Ishikawa (cell line): ENCODE data around the gene TIPARP.

Experiments
- CEBPB ChIP-seq: IDR thresholded peaks from 2 replicates; pipeline ENCODE4 v1.6.1; 2012
- CREB1 ChIP-seq: IDR thresholded peaks from 2 replicates; pipeline ENCODE4 v1.6.1; 2012; ENCODE audit warnings: low read depth
- EGR1 ChIP-seq: IDR thresholded peaks from 2 replicates; pipeline ENCODE4 v1.6.1; 2012
- EP300 ChIP-seq: IDR thresholded peaks from 2 replicates; pipeline ENCODE4 v1.6.1; 2012; ENCODE audit warnings: borderline replicate concordance
- FOXM1 ChIP-seq: IDR thresholded peaks from 2 replicates; pipeline ENCODE4 v1.6.1; 2012; ENCODE audit warnings: low read depth, borderline replicate concordance
- NFIC ChIP-seq: IDR thresholded peaks from 2 replicates; pipeline ENCODE4 v1.6.1; 2012
- RAD21 ChIP-seq: IDR thresholded peaks from 2 replicates; pipeline ENCODE4 v1.6.1; 2012; ENCODE audit warnings: low read depth
- TAF1 ChIP-seq: IDR thresholded peaks from 2 replicates; pipeline ENCODE4 v1.6.1; 2012; ENCODE audit warnings: low read depth, mild to moderate bottlenecking
- TCF12 ChIP-seq: IDR thresholded peaks from 2 replicates; pipeline ENCODE4 v1.6.1; 2012; ENCODE audit warnings: low read depth
- TEAD4 ChIP-seq: IDR thresholded peaks from 2 replicates; pipeline ENCODE4 v1.6.1; 2012
- YY1 ChIP-seq: IDR thresholded peaks from 2 replicates; pipeline ENCODE4 v1.6.1; 2012; ENCODE audit warnings: low read depth
- ZBTB7A ChIP-seq: IDR thresholded peaks from 2 replicates; pipeline ENCODE4 v1.6.1; 2012; ENCODE audit warnings: low read depth
- TF ChIP-seq, protein P1 (sequence below): IDR thresholded peaks from 2 replicates; pipeline ENCODE4 v1.6.1; 2012
- TF ChIP-seq, protein P2 (sequence below): IDR thresholded peaks from 2 replicates; pipeline ENCODE4 v1.6.1; 2012; ENCODE audit warnings: low read depth, mild to moderate bottlenecking
- TF ChIP-seq, protein P3 (sequence below): IDR thresholded peaks from 2 replicates; pipeline ENCODE4 v1.6.1; 2012

The TIPARP gene

DNA sequence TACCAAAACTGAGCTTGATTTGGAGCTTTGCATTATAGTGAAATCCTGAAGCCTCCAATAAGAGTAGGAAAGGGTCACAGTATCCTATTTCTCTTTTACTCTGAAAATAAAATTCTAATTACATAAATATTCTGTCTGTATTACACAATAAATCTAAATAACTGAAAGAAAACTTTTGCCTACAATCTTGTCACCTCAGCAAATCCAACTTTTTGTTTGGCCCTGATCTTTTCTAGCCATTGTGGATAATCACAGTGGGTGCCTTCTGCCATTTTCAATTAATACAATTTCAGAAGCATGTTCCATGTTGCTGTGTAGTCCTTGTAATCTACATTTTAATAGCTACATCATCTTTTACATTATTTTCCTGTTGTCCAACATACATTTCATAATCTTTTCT is 29.4 kb upstream of the TIPARP start:
- no peak for TF ChIP-seq EGR1
- no peak for TF ChIP-seq RAD21
- TF ChIP-seq, protein P1, sequence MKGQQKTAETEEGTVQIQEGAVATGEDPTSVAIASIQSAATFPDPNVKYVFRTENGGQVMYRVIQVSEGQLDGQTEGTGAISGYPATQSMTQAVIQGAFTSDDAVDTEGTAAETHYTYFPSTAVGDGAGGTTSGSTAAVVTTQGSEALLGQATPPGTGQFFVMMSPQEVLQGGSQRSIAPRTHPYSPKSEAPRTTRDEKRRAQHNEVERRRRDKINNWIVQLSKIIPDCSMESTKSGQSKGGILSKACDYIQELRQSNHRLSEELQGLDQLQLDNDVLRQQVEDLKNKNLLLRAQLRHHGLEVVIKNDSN: no peak
- TF ChIP-seq YY1: no peak

DNA sequence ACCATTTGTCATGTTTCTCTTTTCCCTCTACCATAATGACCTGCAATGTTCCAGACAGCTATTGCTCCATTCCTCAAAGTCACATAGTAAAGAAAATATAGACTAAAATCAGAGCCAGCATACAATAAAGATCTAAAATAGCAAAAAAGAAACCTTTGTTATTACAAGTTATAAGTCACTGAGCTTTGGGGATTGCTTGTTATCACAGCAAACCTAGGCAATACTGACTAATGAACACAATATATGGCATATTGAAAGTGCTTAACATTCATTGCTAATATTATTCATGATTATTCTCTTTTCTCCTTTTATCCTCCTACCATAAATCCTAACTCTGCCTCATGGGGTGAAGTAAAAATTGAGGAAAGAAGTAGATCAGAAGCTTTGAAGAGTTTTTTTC is 27.4 kb upstream of the TIPARP start:
- no peak for TF ChIP-seq TCF12

DNA sequence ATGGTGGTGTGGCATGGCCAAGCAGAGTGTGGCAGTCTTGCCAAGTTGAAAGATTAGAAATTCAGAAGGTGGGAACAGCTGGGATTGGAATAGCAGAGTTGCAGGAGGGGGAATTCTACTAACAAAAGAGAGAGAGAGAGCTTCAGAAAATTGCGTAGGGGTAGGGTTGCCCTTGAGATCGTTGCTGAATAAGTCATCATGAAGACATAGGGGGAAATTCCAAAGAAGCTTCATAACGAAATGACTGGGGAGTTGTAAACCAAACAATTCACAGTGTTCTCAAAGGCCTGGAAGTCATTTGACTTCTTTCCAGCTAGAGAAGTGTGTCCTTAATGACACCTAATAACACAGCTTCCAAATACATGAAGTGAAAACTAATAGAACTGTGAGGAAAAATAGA is 26.3 kb upstream of the TIPARP start:
- no peak for TF ChIP-seq YY1
- TF ChIP-seq CREB1: no peak
- TF ChIP-seq NFIC: no peak
- no peak for TF ChIP-seq TEAD4
- no peak for TF ChIP-seq CEBPB

DNA sequence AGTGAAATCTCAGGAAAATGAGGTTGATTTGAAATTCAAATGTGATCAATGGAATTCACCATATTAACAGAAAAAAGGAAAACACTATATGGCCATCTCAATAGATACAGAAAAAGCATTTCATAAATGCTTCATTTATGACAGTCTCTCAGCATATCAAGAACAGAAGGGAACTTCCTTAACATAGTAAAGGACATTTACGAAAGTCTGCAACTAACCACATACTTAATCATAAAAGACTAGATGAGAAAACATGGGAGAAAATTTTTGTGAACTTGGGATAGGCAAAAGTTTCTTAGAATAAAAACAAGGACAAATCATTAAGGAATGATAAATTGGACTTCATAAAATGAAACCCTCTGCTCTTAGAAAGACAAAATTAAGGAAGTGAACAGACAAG is 24.7 kb upstream of the TIPARP start:
- TF ChIP-seq, protein P2, sequence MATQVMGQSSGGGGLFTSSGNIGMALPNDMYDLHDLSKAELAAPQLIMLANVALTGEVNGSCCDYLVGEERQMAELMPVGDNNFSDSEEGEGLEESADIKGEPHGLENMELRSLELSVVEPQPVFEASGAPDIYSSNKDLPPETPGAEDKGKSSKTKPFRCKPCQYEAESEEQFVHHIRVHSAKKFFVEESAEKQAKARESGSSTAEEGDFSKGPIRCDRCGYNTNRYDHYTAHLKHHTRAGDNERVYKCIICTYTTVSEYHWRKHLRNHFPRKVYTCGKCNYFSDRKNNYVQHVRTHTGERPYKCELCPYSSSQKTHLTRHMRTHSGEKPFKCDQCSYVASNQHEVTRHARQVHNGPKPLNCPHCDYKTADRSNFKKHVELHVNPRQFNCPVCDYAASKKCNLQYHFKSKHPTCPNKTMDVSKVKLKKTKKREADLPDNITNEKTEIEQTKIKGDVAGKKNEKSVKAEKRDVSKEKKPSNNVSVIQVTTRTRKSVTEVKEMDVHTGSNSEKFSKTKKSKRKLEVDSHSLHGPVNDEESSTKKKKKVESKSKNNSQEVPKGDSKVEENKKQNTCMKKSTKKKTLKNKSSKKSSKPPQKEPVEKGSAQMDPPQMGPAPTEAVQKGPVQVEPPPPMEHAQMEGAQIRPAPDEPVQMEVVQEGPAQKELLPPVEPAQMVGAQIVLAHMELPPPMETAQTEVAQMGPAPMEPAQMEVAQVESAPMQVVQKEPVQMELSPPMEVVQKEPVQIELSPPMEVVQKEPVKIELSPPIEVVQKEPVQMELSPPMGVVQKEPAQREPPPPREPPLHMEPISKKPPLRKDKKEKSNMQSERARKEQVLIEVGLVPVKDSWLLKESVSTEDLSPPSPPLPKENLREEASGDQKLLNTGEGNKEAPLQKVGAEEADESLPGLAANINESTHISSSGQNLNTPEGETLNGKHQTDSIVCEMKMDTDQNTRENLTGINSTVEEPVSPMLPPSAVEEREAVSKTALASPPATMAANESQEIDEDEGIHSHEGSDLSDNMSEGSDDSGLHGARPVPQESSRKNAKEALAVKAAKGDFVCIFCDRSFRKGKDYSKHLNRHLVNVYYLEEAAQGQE: no peak
- TF ChIP-seq, protein P1: no peak
- no peak for TF ChIP-seq EP300
- TF ChIP-seq NFIC: no peak
- TF ChIP-seq TAF1: no peak
- no peak for TF ChIP-seq CEBPB
- no peak for TF ChIP-seq ZBTB7A
- no peak for TF ChIP-seq TEAD4
- TF ChIP-seq CREB1: no peak
- no peak for TF ChIP-seq FOXM1

DNA sequence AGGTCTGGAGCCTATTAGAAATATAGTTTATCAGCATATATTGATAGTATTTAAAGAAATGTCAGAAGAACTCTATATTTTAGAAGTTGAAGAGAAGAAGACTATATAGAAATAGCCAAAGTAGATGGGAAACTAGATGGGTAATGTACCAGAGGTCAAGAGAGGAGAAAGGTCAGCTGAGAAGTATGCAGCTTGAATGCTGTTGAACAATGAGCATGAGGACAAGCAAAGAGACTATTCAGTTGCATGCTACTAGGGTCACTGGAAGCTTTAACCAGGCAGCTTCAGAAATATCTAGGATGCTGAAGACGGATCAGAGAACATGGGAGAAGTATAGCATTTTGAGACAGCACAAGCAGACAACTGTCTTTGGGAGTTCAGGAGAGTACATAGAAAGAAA is 19.6 kb upstream of the TIPARP start:
- TF ChIP-seq CREB1 (no peak), EP300 (no peak), EGR1 (no peak), CEBPB (no peak), TAF1 (no peak), TCF12 (no peak), RAD21 (no peak), NFIC (no peak), YY1 (no peak), ZBTB7A (no peak), FOXM1 (no peak), TEAD4 (no peak)
- TF ChIP-seq, protein P2: no peak
- TF ChIP-seq, protein P3, sequence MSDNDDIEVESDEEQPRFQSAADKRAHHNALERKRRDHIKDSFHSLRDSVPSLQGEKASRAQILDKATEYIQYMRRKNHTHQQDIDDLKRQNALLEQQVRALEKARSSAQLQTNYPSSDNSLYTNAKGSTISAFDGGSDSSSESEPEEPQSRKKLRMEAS: no peak
- TF ChIP-seq, protein P1: no peak

DNA sequence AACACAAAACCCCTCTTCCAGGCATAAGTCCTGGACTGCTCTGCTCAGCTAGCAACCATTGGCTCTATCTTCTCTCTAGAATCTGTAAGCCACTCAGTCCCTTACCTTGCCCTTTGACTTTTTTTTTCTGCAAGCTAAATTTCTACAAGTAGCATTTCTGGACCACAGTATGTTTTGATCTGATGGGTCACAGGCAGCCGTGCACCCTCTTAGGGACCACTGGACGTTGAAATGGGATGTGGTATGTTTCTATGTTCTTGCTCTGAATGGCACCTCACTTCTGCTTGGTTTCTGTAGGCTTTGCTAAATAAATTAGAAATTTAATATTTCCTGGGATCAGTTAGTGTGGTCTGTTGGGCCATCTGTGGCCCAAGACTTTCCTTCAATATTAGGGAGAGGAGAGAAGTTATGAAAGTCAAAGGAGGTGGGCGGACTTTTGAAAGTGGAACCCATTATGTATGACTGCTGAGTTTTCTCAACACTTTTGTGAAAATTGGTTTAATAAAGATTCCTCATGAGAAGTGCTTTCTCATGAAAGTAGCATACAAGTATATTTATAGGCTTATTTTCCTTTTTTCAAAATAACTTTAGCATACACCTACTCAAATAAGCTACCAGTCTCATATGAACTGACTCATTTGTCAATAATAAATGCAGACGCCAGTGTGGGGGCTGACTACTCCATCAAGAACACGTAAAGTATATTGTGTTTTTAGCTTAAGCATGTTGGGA is 18.4 kb upstream of the TIPARP start:
- TF ChIP-seq CEBPB (no peak), YY1 (no peak), FOXM1 (no peak)

DNA sequence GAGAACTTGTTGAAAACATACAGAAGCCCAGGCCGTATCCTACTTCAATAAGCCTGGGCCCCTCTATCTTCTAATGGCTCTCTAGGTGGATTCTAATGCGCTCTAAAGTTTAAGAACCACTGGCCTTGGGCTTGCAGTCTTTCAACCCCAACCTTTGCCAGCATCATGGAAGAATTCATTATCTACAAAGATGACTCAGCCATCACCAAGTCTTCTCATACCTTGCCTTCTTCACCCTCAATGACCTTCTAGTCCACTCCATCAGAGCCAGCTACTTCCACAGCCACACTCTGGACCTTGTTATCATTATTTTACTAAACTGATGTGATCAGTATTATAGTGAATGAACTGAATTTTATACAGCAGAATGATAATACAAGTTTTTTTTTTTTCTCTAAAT is 16.9 kb upstream of the TIPARP start:
- no peak for TF ChIP-seq TCF12
- TF ChIP-seq EGR1: no peak
- TF ChIP-seq TEAD4: no peak
- TF ChIP-seq CEBPB: no peak
- TF ChIP-seq, protein P1: no peak
- no peak for TF ChIP-seq CREB1
- TF ChIP-seq YY1: no peak
- TF ChIP-seq, protein P3: no peak
- TF ChIP-seq, protein P2: no peak
- TF ChIP-seq TAF1: no peak
- no peak for TF ChIP-seq ZBTB7A
- no peak for TF ChIP-seq FOXM1
- TF ChIP-seq RAD21: no peak
